Suprapubic skin (tissue), 3 donors: ENCODE data around the gene SCAANT1.

Experiments
- CTCF ChIP-seq, 2 donors: fragments of 200-600 bp in 1 of 2; fragments of 450-650 bp in 1 of 2; sonication (generic) in 1 of 2; IDR thresholded peaks; one replicate each; pipeline ENCODE4 v1.5.1; 2016 to 2019; ENCODE audit warnings: antibody characterized with exemption in 2 of 2, mild to moderate bottlenecking in 1 of 2, moderate library complexity in 1 of 2
- POLR2AphosphoS5 ChIP-seq, 3 donors: sonication (generic); formaldehyde crosslinking; IDR thresholded peaks; one replicate each; pipeline ENCODE4 v1.6.1; 2017; ENCODE audit warnings: antibody characterized with exemption in 3 of 3

DNA sequence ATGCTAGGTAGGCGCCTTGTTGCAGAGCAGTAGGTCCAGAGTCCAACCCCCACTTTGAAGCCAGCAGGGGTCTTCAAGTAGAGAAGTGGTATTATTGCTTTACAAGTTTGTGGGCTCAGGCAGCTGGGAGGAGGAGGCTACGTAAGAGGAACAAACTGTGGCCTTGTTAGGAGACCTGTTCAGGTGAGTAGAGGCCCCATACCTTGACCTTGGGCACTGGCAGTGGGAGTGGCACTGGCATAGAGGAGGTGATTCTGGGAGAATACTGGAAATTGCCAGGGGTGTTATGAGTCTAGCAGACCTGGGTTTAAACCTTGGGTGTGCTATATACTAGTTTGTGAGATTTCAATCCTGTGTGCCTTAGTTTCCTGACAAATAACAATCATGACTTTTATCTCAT, 34.6 kb upstream of the SCAANT1 start:
- TF ChIP-seq POLR2AphosphoS5 (IDR thresholded peaks at IDR 0.05) (no peak), CTCF (IDR thresholded peaks at IDR 0.05) (no peak)
